Measurements from ENCODE around the gene CTLA4.

The CTLA4 gene

GRCh38 chr2:203849010-203849409 is 18.6 kb upstream of the CTLA4 start:
- TF ChIP-seq CTCF (IDR thresholded peaks at IDR 0.05): no peak
- intact Hi-C loops (cut with DNase I; ENCODE audit: low total_unique reads): no loop called here
- no peaks in the 10 kb centered on the region for H3K9me3 ChIP-seq

GRCh38 chr2:203852760-203853159 is 14.8 kb upstream of the CTLA4 start:
- H3K27me3 ChIP-seq: no peaks in the 10 kb centered on the region
- H3K9me3 ChIP-seq: no peaks in the 10 kb centered on the region
- no peak overlapping the region for H3K27ac ChIP-seq
- intact Hi-C loops (cut with DNase I; ENCODE audit: low total_unique reads): no loop called here
- H3K36me3 ChIP-seq: no peaks in the 10 kb centered on the region
- no peak for DNase-seq
- H3K4me3 ChIP-seq: no peak overlapping the region
- TF ChIP-seq CTCF (IDR thresholded peaks at IDR 0.05): no peak
- H3K4me1 ChIP-seq: no peaks in the 10 kb centered on the region

More at GRCh38 chr2:203849010-203849409, 18.6 kb upstream of the CTLA4 start:
- no peak for DNase-seq
- H3K36me3 ChIP-seq: no peaks in the 10 kb centered on the region
- no peak overlapping the region for H3K27ac ChIP-seq
- no peaks in the 10 kb centered on the region for H3K27me3 ChIP-seq
- H3K4me3 ChIP-seq: no peak overlapping the region
- no peaks in the 10 kb centered on the region for H3K4me1 ChIP-seq

- Histone ChIP-seq H3K4me1 (no peaks in the 10 kb centered on the region), H3K27me3 (no peaks in the 10 kb centered on the region), H3K4me3 (no peak overlapping the region), H3K9me3 (no peaks in the 10 kb centered on the region), H3K36me3 (no peaks in the 10 kb centered on the region), H3K27ac (no peak overlapping the region)
- DNase-seq: no peak
- TF ChIP-seq CTCF (IDR thresholded peaks at IDR 0.05): no peak
- intact Hi-C loops (cut with DNase I; ENCODE audit: low total_unique reads): no loop called here
Observed at GRCh38 chr2:203853271-203853670, 14.3 kb upstream of the CTLA4 start.

GRCh38 chr2:203853722-203854121 is 13.8 kb upstream of the CTLA4 start:
- H3K27me3 ChIP-seq: no peaks in the 10 kb centered on the region
- DNase-seq: no peak
- no peak overlapping the region for H3K27ac ChIP-seq
- no peak overlapping the region for H3K4me3 ChIP-seq
- no peak for TF ChIP-seq CTCF (IDR thresholded peaks at IDR 0.05)
- no peaks in the 10 kb centered on the region for H3K9me3 ChIP-seq
- no peaks in the 10 kb centered on the region for H3K4me1 ChIP-seq
- intact Hi-C loops (cut with DNase I; ENCODE audit: low total_unique reads): no loop called here
- no peaks in the 10 kb centered on the region for H3K36me3 ChIP-seq

GRCh38 chr2:203855274-203855673 is 12.3 kb upstream of the CTLA4 start:
- intact Hi-C loops (cut with DNase I; ENCODE audit: low total_unique reads): no loop called here
- H3K36me3 ChIP-seq: no peaks in the 10 kb centered on the region
- no peaks in the 10 kb centered on the region for H3K9me3 ChIP-seq
- H3K4me3 ChIP-seq: no peak overlapping the region
- no peak for DNase-seq
- peaks cover 0 to 12% (median 0%) of the 10 kb centered on the region in 4 donors for H3K4me1 ChIP-seq
- TF ChIP-seq CTCF (IDR thresholded peaks at IDR 0.05): no peak
- no peak overlapping the region for H3K27ac ChIP-seq
- H3K27me3 ChIP-seq: no peaks in the 10 kb centered on the region

- H3K27ac ChIP-seq: no peak overlapping the region
- no peaks in the 10 kb centered on the region for H3K27me3 ChIP-seq
- H3K4me3 ChIP-seq: no peak overlapping the region
- H3K9me3 ChIP-seq: no peaks in the 10 kb centered on the region
- DNase-seq: no peak
- H3K4me1 ChIP-seq: peaks cover 0 to 12% (median 0%) of the 10 kb centered on the region in 4 donors
- H3K36me3 ChIP-seq: no peaks in the 10 kb centered on the region
- intact Hi-C loops (cut with DNase I; ENCODE audit: low total_unique reads): no loop called here
- no peak for TF ChIP-seq CTCF (IDR thresholded peaks at IDR 0.05)
Observed at GRCh38 chr2:203857656-203858055, 9.9 kb upstream of the CTLA4 start.

Measured in tibial artery (tissue), 4 donors.